Thyroid gland (tissue), 4 donors: Measurements from ENCODE around the gene TUT7. TPM values are rescaled to one million over a fixed set of nuclear protein-coding genes. Genes with fewer than 3 reads are reported as not detected.

Experiments used
- DNase-seq, 2 donors: peaks; one replicate each; pipeline ENCODE4 v3.0.0-alpha.2; 2019
- H3K27ac ChIP-seq, 3 donors: fragments of 200-600 bp; sonication (generic); 1 replicate in 2 of 3; 2 replicates in 1 of 3; pipeline ENCODE4 v1.5.1; 2016 to 2019; ENCODE audit warnings: mild to moderate bottlenecking in 1 of 3, moderate library complexity in 1 of 3
- H3K27me3 ChIP-seq: fragments of 200-600 bp; sonication (generic); one replicate; pipeline ENCODE4 v1.5.1; 2019
- H3K36me3 ChIP-seq, 2 donors: fragments of 200-600 bp; sonication (generic); one replicate each; pipeline ENCODE4 v1.5.1; 2016 to 2019
- H3K4me1 ChIP-seq, 2 donors: fragments of 200-600 bp; sonication (generic); one replicate each; pipeline ENCODE4 v1.5.1; 2017 to 2019
- H3K4me3 ChIP-seq, 3 donors: fragments of 200-600 bp; sonication (generic); replicated peaks in 1 of 3; 1 replicate in 2 of 3; 2 replicates in 1 of 3; pipeline ENCODE4 v1.5.1; 2016; ENCODE audit warnings: mild to moderate bottlenecking in 1 of 3
- H3K9me3 ChIP-seq: fragments of 200-600 bp; sonication (generic); one replicate; pipeline ENCODE4 v1.5.1; 2017
- POLR2A ChIP-seq, 2 donors: fragments of 450-650 bp; IDR thresholded peaks; one replicate each; pipeline ENCODE4 v1.6.1; 2017; ENCODE audit warnings: antibody characterized with exemption in 2 of 2, mild to moderate bottlenecking in 2 of 2, moderate library complexity in 1 of 2
- WGBS, 2 donors: methylation state at CpG; one replicate each; pipeline ENCODE4 v1.1.5; 2017; 5-methylcytosine and 5-hydroxymethylcytosine counted together
- intact Hi-C: fragments of 100-400 bp; cut with DNase I; formaldehyde crosslinking; loops from one replicate; pipeline ENCODE4 v1.15.1; 2023
- total RNA-seq, 4 donors: library from RNA; depleted of rRNA; stranded (reverse); fragments of >200 nt; gene quantifications; one replicate each; pipeline ENCODE4 v1.2.3, GENCODE V29; 2016
- TF ChIP-seq, protein P1 (sequence below), 6 experiments: fragments of 200-600 bp in 3 of 6; fragments of 450-650 bp in 3 of 6; sonication (generic) in 3 of 6; IDR thresholded peaks; one replicate each; pipeline ENCODE4 v1.5.1; 2016 to 2019; ENCODE audit warnings: antibody characterized with exemption in 6 of 6, mild to moderate bottlenecking in 2 of 6, inconsistent platforms in 1 of 6, moderate library complexity in 1 of 6

The TUT7 gene
- total RNA-seq, 4 donors from 2014 or later = 32.0 to 40.6 (median 33.7) TPM

DNA sequence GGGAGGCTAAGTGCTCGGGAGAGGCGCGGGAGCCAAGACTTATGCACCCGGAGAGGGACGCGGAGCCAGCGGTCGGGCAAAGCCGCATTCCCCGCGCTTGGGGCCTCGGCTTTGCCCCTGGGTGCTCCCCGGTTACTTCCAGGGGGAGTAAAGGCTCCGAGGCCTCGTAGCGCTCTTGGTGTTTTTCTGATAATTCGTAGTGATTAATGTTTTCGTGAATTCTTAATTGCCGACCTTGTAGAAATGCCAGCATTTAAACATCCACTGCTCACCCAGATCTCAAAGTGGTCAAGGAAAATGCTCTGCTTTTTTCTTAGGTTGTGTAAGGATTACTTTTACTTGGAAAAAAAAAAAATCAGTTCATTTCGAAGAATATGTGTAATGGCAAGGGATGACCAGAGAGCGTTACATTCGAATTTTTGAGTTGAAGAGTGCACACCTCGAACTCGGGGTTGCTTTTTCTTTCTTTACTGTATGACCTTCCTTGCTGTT is 654 bp upstream of the TUT7 start:
- peak overlapping the region; percentile 80 to 90 (median 90) for H3K27ac ChIP-seq
- no peaks in the 10 kb centered on the region for H3K27me3 ChIP-seq
- no peaks in the 10 kb centered on the region for H3K36me3 ChIP-seq
- 17 to 25% methylated on average over 15 to 24 of the region's 24 CpGs for WGBS, 2 donors
- no peak for TF ChIP-seq POLR2A (IDR thresholded peaks at IDR 0.05)
- TF ChIP-seq, protein P1, sequence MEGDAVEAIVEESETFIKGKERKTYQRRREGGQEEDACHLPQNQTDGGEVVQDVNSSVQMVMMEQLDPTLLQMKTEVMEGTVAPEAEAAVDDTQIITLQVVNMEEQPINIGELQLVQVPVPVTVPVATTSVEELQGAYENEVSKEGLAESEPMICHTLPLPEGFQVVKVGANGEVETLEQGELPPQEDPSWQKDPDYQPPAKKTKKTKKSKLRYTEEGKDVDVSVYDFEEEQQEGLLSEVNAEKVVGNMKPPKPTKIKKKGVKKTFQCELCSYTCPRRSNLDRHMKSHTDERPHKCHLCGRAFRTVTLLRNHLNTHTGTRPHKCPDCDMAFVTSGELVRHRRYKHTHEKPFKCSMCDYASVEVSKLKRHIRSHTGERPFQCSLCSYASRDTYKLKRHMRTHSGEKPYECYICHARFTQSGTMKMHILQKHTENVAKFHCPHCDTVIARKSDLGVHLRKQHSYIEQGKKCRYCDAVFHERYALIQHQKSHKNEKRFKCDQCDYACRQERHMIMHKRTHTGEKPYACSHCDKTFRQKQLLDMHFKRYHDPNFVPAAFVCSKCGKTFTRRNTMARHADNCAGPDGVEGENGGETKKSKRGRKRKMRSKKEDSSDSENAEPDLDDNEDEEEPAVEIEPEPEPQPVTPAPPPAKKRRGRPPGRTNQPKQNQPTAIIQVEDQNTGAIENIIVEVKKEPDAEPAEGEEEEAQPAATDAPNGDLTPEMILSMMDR (IDR thresholded peaks at IDR 0.05) = peak in 1 of 6 experiments; percentile 20
- H3K9me3 ChIP-seq = no peaks in the 10 kb centered on the region
- H3K4me3 ChIP-seq = peak overlapping the region; percentile 66 to 83 (median 76)
- H3K4me1 ChIP-seq = peaks cover 13 to 27% of the 10 kb centered on the region in 2 donors
- intact Hi-C loops = loop anchor here (10.0 kb wide), 1 partner anchor 70 kb away; the partner anchor contains the start of gene ISCA1
- no peak for DNase-seq

DNA sequence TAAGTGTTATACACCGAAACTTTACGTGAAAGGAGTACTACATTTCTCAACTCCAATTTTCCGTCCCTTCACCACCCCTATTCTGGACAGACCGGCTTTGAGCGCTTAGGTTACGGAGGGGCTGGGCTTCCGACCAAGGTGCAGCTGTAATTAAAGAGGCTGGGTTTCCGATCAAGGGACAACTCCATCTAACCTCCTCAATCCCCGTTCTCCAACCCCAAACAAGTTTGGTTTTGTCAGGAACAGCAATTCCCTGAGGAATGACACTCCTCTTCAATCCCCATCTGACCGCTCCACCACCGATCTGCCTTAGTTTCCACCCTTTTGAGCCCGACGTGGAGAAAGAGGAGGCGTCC is 577 bp downstream of the TUT7 start:
- 0 to 1% methylated on average over 11 to 14 of the region's 14 CpGs for whole genome bisulfite sequencing, 2 donors
- intact Hi-C loops = loop anchor here (10.0 kb wide), 1 partner anchor 69 kb away; the partner anchor contains the start of gene ISCA1
- no peaks in the 10 kb centered on the region for H3K27me3 ChIP-seq
- peaks cover 20 to 31% of the 10 kb centered on the region in 2 donors for H3K4me1 ChIP-seq
- peak overlapping the region; percentile 80 to 95 (median 90) for H3K27ac ChIP-seq
- H3K4me3 ChIP-seq = peak overlapping the region; percentile 70 to 83 (median 76)
- TF ChIP-seq, protein P1 (IDR thresholded peaks at IDR 0.05) = no peak
- TF ChIP-seq POLR2A (IDR thresholded peaks at IDR 0.05) = no peak
- no peaks in the 10 kb centered on the region for H3K9me3 ChIP-seq
- peak; percentile 31 to 39 for DNase-seq
- H3K36me3 ChIP-seq = no peaks in the 10 kb centered on the region

DNA sequence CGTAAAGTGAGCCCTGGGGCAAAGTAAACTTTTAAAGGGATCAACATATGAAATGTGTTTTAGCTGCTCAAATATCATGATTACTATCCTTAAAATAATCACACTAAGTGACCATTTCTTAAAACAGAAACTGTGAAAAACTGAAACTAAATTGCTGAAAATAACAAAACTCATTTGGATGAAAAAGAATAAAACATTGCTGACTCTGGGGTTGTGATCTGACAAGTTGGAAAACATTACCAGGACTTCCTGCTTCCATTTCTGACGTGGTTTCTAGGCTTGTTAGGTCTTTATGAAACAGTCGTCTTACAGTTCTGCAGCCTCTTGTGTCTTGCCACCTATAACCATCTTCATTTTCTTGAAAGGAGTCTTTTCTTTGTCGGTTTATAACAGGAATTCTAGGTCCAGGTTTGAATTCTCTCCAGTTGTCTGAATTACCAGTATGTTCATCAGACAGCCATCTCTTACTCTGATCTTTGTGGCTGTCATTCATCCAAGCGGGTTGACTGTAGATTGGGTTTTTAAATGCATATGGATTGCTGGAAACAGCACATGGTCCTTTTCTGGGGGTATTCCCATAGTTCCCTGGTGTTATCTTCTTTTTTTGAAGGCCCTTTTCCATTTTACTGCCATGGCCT is 1.7 kb downstream of the TUT7 start:
- H3K27me3 ChIP-seq = no peaks in the 10 kb centered on the region
- intact Hi-C loops = loop anchor here (10.0 kb wide), 1 partner anchor 68 kb away; the partner anchor contains the start of gene ISCA1
- no peak overlapping the region for H3K4me3 ChIP-seq
- no peak overlapping the region for H3K27ac ChIP-seq
- no peak for DNase-seq
- no peaks in the 10 kb centered on the region for H3K9me3 ChIP-seq
- 67 to 68% methylated on average over 5 of the region's 5 CpGs for WGBS, 2 donors
- TF ChIP-seq, protein P1 (IDR thresholded peaks at IDR 0.05) = no peak
- no peak for TF ChIP-seq POLR2A (IDR thresholded peaks at IDR 0.05)
- H3K36me3 ChIP-seq = no peaks in the 10 kb centered on the region
- peaks cover 20 to 31% of the 10 kb centered on the region in 2 donors for H3K4me1 ChIP-seq

DNA sequence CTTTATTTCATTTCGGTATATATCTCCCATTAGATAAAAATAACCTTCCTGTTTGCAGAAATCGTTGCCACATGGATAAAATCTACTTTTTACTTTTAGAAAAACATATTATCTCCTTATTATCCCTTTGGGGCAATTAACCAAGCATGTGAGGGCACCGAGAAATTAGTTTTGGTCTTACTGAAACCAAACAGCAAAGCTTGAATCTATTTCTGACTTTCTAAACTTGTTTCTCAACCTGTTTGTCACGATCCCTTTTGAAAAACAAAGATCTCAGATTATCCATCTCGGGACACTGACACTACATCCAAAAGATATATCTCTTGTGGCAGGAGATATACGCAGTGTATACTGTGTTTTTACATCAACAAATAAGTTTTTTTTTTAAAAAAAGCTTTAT is 2.3 kb downstream of the TUT7 start:
- no peaks in the 10 kb centered on the region for H3K36me3 ChIP-seq
- peaks cover 21 to 31% of the 10 kb centered on the region in 2 donors for H3K4me1 ChIP-seq
- intact Hi-C loops = loop anchor here (10.0 kb wide), 1 partner anchor 67 kb away; the partner anchor contains the start of gene ISCA1
- no peaks in the 10 kb centered on the region for H3K27me3 ChIP-seq
- TF ChIP-seq, protein P1 (IDR thresholded peaks at IDR 0.05) = no peak
- no peak for TF ChIP-seq POLR2A (IDR thresholded peaks at IDR 0.05)
- no peak overlapping the region for H3K4me3 ChIP-seq
- H3K27ac ChIP-seq = no peak overlapping the region
- WGBS, 2 donors = 67 to 71% methylated on average over 6 of the region's 6 CpGs
- H3K9me3 ChIP-seq = no peaks in the 10 kb centered on the region
- DNase-seq = no peak
